Mucosa of rectum (tissue), 2 donors: ENCODE results near the gene ISM2.
"Not testable (repeated sequence)": the region's sequence is repeated elsewhere in the genome, so short reads cannot be mapped to it uniquely, and the experiment has no call there.

Experiments
- H3K27ac ChIP-seq, 2 donors: one replicate each; pipeline ENCODE4 v1.7.0; 2013; ENCODE audit warnings: inconsistent platforms in 2 of 2, low read depth in 2 of 2, low read length in 2 of 2
- H3K27me3 ChIP-seq, 2 donors: one replicate each; pipeline ENCODE4 v1.7.0; 2013; ENCODE audit warnings: low read length in 2 of 2; ENCODE audit not compliant: control insufficient read depth in 2 of 2, insufficient read depth in 2 of 2
- H3K36me3 ChIP-seq, 2 donors: one replicate each; pipeline ENCODE4 v1.7.0; 2013; ENCODE audit warnings: low read length in 2 of 2; ENCODE audit not compliant: control insufficient read depth in 2 of 2, insufficient read depth in 2 of 2
- H3K4me1 ChIP-seq, 2 donors: one replicate each; pipeline ENCODE4 v1.7.0; 2013; ENCODE audit warnings: low read length in 2 of 2, mild to moderate bottlenecking in 1 of 2; ENCODE audit not compliant: control insufficient read depth in 2 of 2, insufficient read depth in 2 of 2
- H3K4me3 ChIP-seq, 2 donors: one replicate each; pipeline ENCODE4 v1.7.0; 2013; ENCODE audit warnings: low read length in 2 of 2
- H3K9ac ChIP-seq, 2 donors: one replicate each; pipeline ENCODE4 v1.7.0; 2013; ENCODE audit warnings: low read length in 2 of 2, low read depth in 1 of 2, mild to moderate bottlenecking in 1 of 2
- H3K9me3 ChIP-seq, 2 donors: one replicate each; pipeline ENCODE4 v1.7.0; 2013; ENCODE audit warnings: low read length in 2 of 2; ENCODE audit not compliant: control insufficient read depth in 2 of 2
- donor health status: healthy.
- donor health status: Normal muscosa, but diverticular disease.

Gene ISM2

GRCh38 chr14:77498120-77498979 lies at the start of gene ISM2:
ISM2 (minus strand) TSS chr14:77498816; CDS start chr14:77498793, 23 bp downstream.
- Histone ChIP-seq H3K27ac (no peak within 1 kb of the TSS), H3K4me3 (peak within 1 kb of the TSS; percentile 37 to 54), H3K36me3 (no peaks in the 10 kb centered on the region), H3K9me3 (no peaks in the 10 kb centered on the region), H3K9ac (no peak within 1 kb of the TSS), H3K27me3 (peaks cover 17 to 18% of the 10 kb centered on the region in 2 donors), H3K4me1 (peaks cover 3 to 8% of the 10 kb centered on the region in 2 donors)

GRCh38 chr14:77547512-77548180 lies 49.0 kb upstream of the ISM2 start:
- no peaks in the 10 kb centered on the region for H3K9me3 ChIP-seq
- H3K4me3 ChIP-seq: no peak overlapping the region
- H3K27me3 ChIP-seq: no peaks in the 10 kb centered on the region
- no peak overlapping the region for H3K9ac ChIP-seq
- no peak overlapping the region for H3K27ac ChIP-seq
- peaks cover 32 to 42% of the 10 kb centered on the region in 2 donors for H3K36me3 ChIP-seq
- H3K4me1 ChIP-seq: no peaks in the 10 kb centered on the region

- H3K9ac ChIP-seq, H3K27ac ChIP-seq, H3K27me3 ChIP-seq, H3K4me1 ChIP-seq, H3K4me3 ChIP-seq, H3K9me3 ChIP-seq: not testable (repeated sequence)
- peaks cover 27 to 28% of the 10 kb centered on the region in 2 donors for H3K36me3 ChIP-seq
Observed at GRCh38 chr14:77545171-77545570, 46.6 kb upstream of the ISM2 start.

GRCh38 chr14:77544571-77544970 lies 46.0 kb upstream of the ISM2 start:
- H3K36me3 ChIP-seq: peaks cover 21 to 25% of the 10 kb centered on the region in 2 donors
- no peak overlapping the region for H3K4me3 ChIP-seq
- no peak overlapping the region for H3K27ac ChIP-seq
- H3K9ac ChIP-seq: no peak overlapping the region
- no peaks in the 10 kb centered on the region for H3K4me1 ChIP-seq
- no peaks in the 10 kb centered on the region for H3K9me3 ChIP-seq
- H3K27me3 ChIP-seq: no peaks in the 10 kb centered on the region

- H3K4me1 ChIP-seq: no peaks in the 10 kb centered on the region
- no peaks in the 10 kb centered on the region for H3K9me3 ChIP-seq
- no peak overlapping the region for H3K9ac ChIP-seq
- H3K4me3 ChIP-seq: no peak overlapping the region
- no peak overlapping the region for H3K27ac ChIP-seq
- peaks cover 17 to 18% of the 10 kb centered on the region in 2 donors for H3K36me3 ChIP-seq
- H3K27me3 ChIP-seq: no peaks in the 10 kb centered on the region
Observed at GRCh38 chr14:77543637-77544334, 45.2 kb upstream of the ISM2 start.

- Histone ChIP-seq H3K9me3 (no peaks in the 10 kb centered on the region), H3K27ac (no peak overlapping the region), H3K9ac (no peak overlapping the region), H3K4me3 (no peak overlapping the region), H3K27me3 (no peaks in the 10 kb centered on the region), H3K36me3 (peaks cover 11 to 13% of the 10 kb centered on the region in 2 donors), H3K4me1 (no peaks in the 10 kb centered on the region)
Observed at GRCh38 chr14:77543240-77543551, 44.6 kb upstream of the ISM2 start.

- H3K4me1 ChIP-seq: no peaks in the 10 kb centered on the region
- no peaks in the 10 kb centered on the region for H3K9me3 ChIP-seq
- H3K27ac ChIP-seq: peak overlapping the region in 1 of 2 donors; percentile 46
- H3K9ac ChIP-seq: no peak overlapping the region
- no peaks in the 10 kb centered on the region for H3K27me3 ChIP-seq
- peaks cover 8 to 9% of the 10 kb centered on the region in 2 donors for H3K36me3 ChIP-seq
- H3K4me3 ChIP-seq: no peak overlapping the region
Observed at GRCh38 chr14:77542421-77543239, 44.0 kb upstream of the ISM2 start.

- H3K4me3 ChIP-seq: no peak overlapping the region
- no peak overlapping the region for H3K27ac ChIP-seq
Observed at GRCh38 chr14:77541905-77542304, 43.3 kb upstream of the ISM2 start.

GRCh38 chr14:77536951-77537350 lies 38.3 kb upstream of the ISM2 start:
- not testable (repeated sequence) for H3K9me3 ChIP-seq, H3K9ac ChIP-seq, H3K4me1 ChIP-seq, H3K4me3 ChIP-seq, H3K36me3 ChIP-seq, H3K27me3 ChIP-seq, H3K27ac ChIP-seq

More at GRCh38 chr14:77541905-77542304, 43.3 kb upstream of the ISM2 start:
- Histone ChIP-seq H3K9ac (no peak overlapping the region), H3K9me3 (no peaks in the 10 kb centered on the region), H3K36me3 (peaks cover 8 to 9% of the 10 kb centered on the region in 2 donors), H3K4me1 (no peaks in the 10 kb centered on the region), H3K27me3 (no peaks in the 10 kb centered on the region)
